ENCODE data around the gene PODNL1.

The PODNL1 gene

DNA sequence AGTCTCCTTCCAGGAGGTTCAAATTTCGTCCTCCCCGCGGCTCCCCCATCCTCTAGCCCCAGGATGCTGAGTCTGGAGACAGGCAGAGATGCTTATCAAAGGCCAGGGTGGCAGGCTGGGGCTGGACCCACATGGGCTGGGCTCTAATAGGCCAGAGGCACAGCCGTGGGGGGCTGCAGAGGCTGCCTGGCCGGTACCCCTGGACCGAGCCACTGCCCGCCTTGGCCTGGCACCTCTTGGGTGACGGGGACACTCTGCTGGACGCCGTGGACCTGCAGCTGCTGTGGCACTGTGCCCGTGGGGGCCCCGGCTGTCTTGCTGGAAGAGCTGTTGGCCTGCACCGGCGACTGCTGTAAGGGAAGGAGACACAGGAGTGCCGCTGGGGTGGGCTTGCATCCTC is 42.1 kb upstream of the PODNL1 start:
- no peak for DNase-seq (ENCODE audit: low spot score)
- TF ChIP-seq, protein P1, sequence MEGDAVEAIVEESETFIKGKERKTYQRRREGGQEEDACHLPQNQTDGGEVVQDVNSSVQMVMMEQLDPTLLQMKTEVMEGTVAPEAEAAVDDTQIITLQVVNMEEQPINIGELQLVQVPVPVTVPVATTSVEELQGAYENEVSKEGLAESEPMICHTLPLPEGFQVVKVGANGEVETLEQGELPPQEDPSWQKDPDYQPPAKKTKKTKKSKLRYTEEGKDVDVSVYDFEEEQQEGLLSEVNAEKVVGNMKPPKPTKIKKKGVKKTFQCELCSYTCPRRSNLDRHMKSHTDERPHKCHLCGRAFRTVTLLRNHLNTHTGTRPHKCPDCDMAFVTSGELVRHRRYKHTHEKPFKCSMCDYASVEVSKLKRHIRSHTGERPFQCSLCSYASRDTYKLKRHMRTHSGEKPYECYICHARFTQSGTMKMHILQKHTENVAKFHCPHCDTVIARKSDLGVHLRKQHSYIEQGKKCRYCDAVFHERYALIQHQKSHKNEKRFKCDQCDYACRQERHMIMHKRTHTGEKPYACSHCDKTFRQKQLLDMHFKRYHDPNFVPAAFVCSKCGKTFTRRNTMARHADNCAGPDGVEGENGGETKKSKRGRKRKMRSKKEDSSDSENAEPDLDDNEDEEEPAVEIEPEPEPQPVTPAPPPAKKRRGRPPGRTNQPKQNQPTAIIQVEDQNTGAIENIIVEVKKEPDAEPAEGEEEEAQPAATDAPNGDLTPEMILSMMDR (IDR thresholded peaks at IDR 0.05; ENCODE audit: borderline replicate concordance, control extremely low read depth, extremely low read depth, insufficient read depth, missing control alignments): no peak
- in situ Hi-C loops (cut with MboI; ENCODE audit: low sequenced_read_pairs, unreplicated experiment): no loop called here

DNA sequence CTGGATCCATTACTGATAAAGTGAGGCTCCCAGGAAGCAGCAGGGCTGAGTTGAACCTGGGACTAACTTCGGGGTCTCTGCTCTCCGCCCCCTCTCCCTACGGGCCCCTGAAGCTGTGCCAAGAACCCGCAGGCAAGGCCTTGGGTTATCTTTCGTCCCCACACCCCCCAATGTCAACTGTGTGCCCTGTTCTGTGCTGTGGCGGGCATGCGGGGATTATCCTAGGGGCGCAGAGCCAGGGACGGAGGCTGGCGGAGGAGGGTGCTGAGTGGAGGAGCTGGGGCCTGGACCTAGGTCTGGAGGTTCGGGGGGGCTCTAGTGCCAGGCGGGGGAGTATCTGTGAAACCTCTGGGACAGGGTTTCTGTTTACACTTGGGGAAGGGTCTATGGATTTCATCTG is 41.5 kb upstream of the PODNL1 start:
- TF ChIP-seq, protein P1 (IDR thresholded peaks at IDR 0.05; ENCODE audit: borderline replicate concordance, control extremely low read depth, extremely low read depth, insufficient read depth, missing control alignments): no peak
- no peak for DNase-seq (ENCODE audit: low spot score)
- in situ Hi-C loops (cut with MboI; ENCODE audit: low sequenced_read_pairs, unreplicated experiment): no loop called here

DNA sequence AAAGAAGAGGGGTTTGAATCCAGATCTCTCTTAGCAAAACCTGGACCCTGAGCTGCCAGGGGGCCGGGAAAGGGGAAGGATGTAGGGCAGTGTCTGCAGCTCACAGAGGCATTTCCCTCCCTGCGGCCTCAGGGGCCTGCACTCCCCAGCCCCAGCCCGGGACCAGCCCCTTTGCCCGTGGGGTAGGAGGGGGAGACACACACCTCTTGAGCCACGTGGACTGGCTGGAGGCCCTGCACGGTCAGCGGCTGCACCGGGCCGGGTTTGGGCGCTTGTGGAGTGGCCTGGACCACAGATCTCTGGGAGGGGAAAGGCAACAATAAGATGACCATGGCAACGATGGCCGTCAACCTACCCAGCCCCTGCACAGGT is 41.0 kb upstream of the PODNL1 start:
- in situ Hi-C loops (cut with MboI; ENCODE audit: low sequenced_read_pairs, unreplicated experiment): no loop called here
- no peak for DNase-seq (ENCODE audit: low spot score)
- TF ChIP-seq, protein P1 (IDR thresholded peaks at IDR 0.05; ENCODE audit: borderline replicate concordance, control extremely low read depth, extremely low read depth, insufficient read depth, missing control alignments): no peak

DNA sequence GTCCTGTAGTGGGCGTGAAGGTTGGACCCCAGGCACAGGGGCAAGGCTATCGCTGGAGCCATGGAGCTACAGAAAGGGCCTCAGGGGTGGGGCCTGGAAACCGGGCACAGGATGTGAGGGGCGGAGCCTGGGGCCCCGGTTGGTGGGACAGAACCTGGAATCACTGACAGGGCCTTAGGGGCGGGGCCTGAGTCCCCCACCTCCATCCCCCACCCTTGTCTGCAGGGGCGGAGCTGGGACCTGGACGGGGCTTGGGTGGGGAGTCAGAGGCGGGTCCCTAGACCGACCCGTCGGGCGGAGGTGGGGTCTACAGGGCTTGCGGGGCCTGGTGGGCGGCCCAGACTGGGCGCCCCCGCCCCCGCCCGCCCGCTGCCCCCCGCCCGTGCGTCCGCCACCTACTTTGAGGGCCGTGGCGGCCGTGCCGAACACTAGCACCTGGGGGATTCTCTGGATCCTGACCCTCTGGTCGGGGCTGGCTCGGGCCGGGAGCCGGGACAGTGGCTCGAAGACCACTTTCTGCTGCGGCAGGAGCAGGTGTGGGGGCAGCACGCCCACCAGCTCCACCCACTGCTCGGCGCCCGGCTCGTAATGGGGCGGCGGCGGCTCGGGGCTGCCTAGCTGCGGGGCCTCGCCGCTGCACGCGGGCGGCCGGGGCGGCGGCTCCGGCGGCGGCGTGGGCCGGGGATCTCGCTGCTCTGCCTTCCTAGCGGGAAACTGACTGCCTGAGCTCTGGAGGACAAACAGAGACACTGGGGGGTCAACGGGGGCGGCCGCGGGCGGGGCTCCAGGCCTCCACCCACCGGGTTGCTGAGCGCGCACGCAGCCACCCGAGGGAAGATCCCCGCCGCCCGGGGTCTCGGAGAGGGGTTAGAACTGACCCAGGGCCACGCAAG is 40.4 kb upstream of the PODNL1 start:
- DNase-seq (ENCODE audit: low spot score): no peak
- TF ChIP-seq, protein P1 (IDR thresholded peaks at IDR 0.05; ENCODE audit: borderline replicate concordance, control extremely low read depth, extremely low read depth, insufficient read depth, missing control alignments): no peak
- in situ Hi-C loops (cut with MboI; ENCODE audit: low sequenced_read_pairs, unreplicated experiment): no loop called here

DNA sequence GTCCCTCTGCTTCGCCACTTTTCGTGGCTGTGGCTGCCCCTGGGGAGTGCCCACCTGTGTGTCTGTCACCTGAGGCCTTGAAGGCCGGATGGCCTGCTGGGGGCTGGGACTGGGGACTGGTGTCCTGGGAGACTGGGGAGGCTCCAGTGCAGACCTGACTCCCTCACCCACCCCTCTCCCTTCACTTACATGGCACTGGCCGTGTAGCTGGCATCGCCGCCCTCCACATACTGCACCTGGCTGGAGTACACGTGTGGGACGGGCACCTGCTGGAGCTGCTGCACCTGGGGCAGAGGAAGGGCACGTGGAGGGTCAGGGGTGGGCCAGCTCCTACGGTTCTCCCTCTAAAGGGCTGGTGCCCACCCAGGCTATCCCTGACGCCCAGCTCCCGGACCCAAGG is 39.6 kb upstream of the PODNL1 start:
- TF ChIP-seq, protein P1 (IDR thresholded peaks at IDR 0.05; ENCODE audit: borderline replicate concordance, control extremely low read depth, extremely low read depth, insufficient read depth, missing control alignments): no peak
- in situ Hi-C loops (cut with MboI; ENCODE audit: low sequenced_read_pairs, unreplicated experiment): no loop called here
- DNase-seq (ENCODE audit: low spot score): no peak

DNA sequence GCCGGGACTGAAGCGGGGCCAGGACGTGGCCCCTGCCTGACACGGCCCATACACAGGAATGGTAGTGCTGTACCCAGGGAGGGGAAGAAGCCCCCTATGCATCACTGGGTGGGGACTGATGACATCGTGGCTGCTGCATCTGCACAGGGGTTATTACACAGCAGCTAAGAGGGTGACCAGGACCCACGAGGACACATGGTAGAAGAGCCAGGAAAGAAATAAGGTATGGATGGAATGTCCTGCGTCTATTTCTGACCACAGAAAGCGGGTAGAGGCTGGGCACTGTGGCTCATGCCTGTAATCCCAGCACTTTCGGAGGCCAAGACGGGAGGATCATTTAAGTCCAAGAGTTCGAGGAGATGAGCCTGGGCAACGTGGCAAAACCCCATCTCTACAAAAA is 38.2 kb upstream of the PODNL1 start:
- TF ChIP-seq, protein P1 (IDR thresholded peaks at IDR 0.05; ENCODE audit: borderline replicate concordance, control extremely low read depth, extremely low read depth, insufficient read depth, missing control alignments): no peak
- in situ Hi-C loops (cut with MboI; ENCODE audit: low sequenced_read_pairs, unreplicated experiment): no loop called here
- DNase-seq (ENCODE audit: low spot score): no peak
